ENCODE measurements around the gene SNCAIP. TPM values are rescaled to one million over a fixed set of nuclear protein-coding genes. Genes with fewer than 3 reads are reported as not detected.

SNCAIP gene
- polyA plus RNA-seq, 3 donors, result 24.7 to 28.8 (median 24.9) TPM

DNA sequence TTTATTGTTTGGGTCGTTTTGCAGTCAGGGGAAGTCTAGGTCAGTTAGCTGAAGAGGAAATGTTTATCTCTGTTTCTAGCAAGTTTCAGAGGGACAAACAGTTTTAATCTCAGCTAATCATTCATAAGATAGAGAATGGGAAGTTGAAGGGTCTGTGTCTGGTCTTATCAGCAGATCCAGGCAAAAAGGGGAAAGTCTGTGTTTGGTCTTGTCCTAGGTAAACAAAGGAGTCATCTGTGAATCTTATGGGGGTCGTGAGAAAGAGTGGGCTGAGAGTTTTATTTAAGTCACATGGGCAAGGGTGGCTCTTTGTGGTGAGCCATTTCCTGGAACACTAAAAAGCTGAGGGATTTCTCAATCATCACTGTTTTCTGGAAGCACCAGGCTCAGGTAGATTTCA lies 5.6 kb upstream of the SNCAIP start:
- no peak for DNase-seq (ENCODE audit: extremely low read depth in 1 of 11, low read depth in 9 of 11, low spot score in 4 of 11)

DNA sequence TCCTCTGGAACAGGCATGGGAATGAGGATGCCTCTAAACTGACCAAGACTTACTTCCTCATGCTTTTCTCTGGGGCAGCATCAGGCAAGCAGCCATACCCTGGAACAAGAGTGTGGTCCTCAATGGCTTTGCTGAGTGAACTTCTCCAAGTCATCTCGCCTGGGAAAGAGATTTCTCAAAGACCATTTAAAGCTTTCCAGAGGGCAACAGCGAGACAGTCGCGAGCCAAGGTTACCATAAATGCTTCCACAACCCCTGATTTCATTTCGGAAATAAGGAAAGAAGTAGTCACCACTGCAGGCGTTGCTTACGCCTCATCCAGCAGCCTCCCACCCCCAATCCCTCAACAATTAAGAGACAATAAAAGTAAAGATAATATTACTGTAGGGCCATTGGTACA lies 1.1 kb upstream of the SNCAIP start:
- DNase-seq (ENCODE audit: extremely low read depth in 1 of 11, low read depth in 9 of 11, low spot score in 4 of 11), result no peak

DNA sequence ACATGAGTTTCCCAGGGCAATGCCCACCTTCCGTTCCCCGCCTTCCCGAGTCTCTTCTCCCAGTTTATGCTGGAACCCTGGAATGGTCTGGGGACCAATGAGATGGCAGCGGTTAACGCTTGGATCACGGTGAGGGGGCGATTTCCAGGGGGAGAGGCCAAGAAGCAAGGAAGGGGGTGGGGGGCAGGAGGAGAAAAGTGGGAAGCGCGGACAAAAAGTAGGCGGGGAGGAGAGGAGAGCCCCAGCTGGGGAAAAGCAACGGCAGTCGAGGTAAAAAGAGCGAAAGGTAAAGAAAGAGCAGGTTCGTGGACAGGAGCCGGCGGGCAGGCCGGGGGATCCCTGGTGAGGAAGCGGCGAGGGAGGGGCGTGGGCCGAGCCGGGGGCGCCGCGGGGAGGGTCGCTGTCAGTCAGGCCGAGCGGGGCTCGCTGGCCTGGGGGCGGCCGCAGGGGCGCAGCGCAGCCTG lies 508 bp upstream of the SNCAIP start:
- no peak for DNase-seq (ENCODE audit: extremely low read depth in 1 of 11, low read depth in 9 of 11, low spot score in 4 of 11)

GRCh38 chr5:122312591-122313406 lies 762 bp downstream of the SNCAIP start:
- no peak for DNase-seq (ENCODE audit: extremely low read depth in 1 of 11, low read depth in 9 of 11, low spot score in 4 of 11)

- DNase-seq (ENCODE audit: extremely low read depth in 1 of 11, low read depth in 9 of 11, low spot score in 4 of 11), result no peak
These were observed 2.0 kb downstream of the SNCAIP start for GRCh38 chr5:122314036-122314435.

GRCh38 chr5:122315521-122315920 lies 3.5 kb downstream of the SNCAIP start:
- DNase-seq (ENCODE audit: extremely low read depth in 1 of 11, low read depth in 9 of 11, low spot score in 4 of 11), result no peak

DNA sequence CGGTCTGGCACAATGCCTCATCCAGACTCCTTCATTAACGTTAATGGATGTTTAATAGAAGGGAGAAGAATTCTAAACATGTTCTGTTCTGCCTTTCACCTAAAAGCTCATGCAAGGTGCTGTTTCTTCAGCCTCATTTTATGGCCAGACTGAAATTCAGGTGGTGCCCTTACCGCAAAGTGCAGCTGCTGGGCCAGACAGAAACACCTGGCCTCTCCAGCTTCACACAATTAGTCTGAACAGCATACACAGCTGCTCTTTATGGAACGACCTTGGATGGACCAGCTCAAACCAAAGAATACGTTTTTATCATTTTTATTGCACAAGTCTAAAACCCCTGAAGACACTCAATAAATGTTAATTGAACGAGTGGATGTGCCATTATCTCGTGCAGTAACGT lies 4.6 kb downstream of the SNCAIP start:
- DNase-seq (ENCODE audit: extremely low read depth in 1 of 11, low read depth in 9 of 11, low spot score in 4 of 11), result no peak

DNA sequence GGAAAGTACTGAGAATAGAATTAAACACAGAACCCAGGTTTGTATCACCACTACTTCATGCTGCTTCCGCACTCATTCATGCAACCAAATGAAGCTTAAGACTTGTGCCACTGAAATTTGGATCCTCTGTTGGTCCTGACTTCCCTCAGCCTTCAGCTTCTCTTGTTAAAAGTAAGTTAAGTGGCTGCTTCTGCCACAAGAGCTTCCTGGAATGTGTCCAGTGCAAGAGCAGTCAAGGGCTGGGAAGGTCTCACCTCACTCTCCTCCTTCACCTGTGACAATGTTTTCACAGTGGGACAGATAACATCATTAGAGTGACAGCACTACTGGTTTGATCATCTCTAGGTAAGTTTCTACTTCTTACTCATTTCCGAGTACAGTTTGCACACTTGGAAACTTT lies 7.9 kb downstream of the SNCAIP start:
- DNase-seq (ENCODE audit: extremely low read depth in 1 of 11, low read depth in 9 of 11, low spot score in 4 of 11), result no peak

- DNase-seq (ENCODE audit: extremely low read depth in 1 of 11, low read depth in 9 of 11, low spot score in 4 of 11), result no peak
These were observed 9.9 kb downstream of the SNCAIP start for GRCh38 chr5:122321921-122322320.

- DNase-seq (ENCODE audit: extremely low read depth in 1 of 11, low read depth in 9 of 11, low spot score in 4 of 11), result peak in 5 of 11 donors; percentile 43 to 75 (median 66)
These were observed 10.9 kb downstream of the SNCAIP start for GRCh38 chr5:122322801-122323548.

DNA sequence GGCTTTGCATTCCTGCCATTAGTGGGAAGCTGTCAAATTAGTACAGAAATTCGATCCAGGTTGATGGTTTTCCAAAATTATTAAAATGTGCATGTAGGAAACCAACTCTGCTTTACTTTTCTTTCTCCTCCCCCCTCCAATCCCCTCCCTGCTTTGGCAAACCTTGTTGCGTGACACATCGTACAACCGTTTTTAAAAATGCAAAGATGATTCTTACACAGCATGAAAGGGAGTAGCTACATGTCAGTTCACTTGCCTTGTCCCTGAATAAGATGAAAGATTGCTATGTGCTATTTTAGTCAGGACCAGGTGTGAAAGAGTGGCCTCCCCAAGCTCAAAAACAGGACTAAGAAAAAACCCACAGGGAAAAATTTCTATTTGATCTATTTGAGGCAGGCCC lies 11.7 kb downstream of the SNCAIP start:
- DNase-seq (ENCODE audit: extremely low read depth in 1 of 11, low read depth in 9 of 11, low spot score in 4 of 11), result no peak

GRCh38 chr5:122327110-122327509 lies 15.1 kb downstream of the SNCAIP start:
- no peak for DNase-seq (ENCODE audit: extremely low read depth in 1 of 11, low read depth in 9 of 11, low spot score in 4 of 11)

- DNase-seq (ENCODE audit: extremely low read depth in 1 of 11, low read depth in 9 of 11, low spot score in 4 of 11), result no peak
These were observed 18.8 kb downstream of the SNCAIP start for GRCh38 chr5:122330881-122331280.

DNA sequence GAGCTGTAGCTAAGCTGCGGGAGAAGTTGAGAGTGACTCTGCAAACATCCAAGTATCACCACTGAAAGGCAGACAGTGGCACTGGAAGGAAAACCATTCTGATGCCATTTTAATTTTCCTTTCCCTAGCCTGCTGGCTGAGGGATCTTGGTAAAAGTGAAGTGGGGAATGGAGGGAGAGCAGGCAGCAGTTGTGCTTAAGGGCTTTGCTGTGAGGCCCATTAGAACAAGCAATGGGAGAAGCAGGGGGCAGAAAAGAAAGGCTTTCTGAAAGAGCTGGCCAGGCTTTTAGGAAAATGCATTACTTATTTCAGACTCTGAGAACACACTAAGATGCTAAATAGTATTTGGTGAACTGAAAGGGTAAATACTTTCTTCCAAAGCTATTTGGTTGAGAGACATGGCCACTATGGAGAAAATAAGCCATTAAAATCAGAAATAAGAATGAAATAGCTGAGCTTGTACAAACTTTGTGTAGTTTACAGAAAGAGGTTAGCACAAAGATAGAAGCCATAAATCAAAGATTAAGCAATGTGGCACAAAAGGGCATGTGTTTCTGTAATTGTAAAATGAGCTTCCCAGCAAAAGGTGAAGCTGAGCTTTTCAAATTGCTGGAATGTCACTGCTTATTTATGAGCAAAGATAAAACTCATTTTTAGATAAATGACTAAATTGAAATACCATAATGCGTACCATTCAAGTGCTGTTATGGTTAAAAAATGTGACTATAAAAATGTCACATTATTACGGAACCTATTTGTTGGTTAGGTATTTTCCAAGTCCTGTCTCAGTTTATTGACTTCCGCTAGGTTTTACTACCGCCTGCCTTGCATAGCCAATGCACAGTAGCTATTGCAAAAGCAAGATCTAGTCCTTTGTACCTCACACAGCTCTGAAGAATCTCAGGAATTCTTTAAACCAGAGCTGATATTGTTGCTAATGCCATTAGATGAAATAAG lies 20.8 kb downstream of the SNCAIP start:
- no peak for DNase-seq (ENCODE audit: extremely low read depth in 1 of 11, low read depth in 9 of 11, low spot score in 4 of 11)

DNA sequence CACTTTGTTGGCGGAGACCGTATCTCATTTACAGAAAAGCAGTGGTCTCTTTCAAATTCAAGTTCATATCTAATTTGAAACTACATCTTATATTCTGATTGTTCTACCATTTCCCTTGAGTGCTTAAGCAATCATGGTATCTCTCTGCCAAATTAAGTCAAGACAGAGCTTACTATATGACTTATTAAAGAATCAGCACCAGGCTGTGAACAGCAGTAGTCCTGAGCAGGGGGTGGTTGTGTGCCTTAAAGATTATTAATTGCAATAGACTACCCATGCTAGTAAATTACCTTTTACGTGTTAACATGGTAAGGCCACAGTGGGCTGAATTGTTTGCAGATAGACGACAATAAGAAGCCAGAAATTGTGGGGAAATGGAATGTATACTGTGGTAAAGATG lies 21.5 kb downstream of the SNCAIP start:
- DNase-seq (ENCODE audit: extremely low read depth in 1 of 11, low read depth in 9 of 11, low spot score in 4 of 11), result no peak

DNA sequence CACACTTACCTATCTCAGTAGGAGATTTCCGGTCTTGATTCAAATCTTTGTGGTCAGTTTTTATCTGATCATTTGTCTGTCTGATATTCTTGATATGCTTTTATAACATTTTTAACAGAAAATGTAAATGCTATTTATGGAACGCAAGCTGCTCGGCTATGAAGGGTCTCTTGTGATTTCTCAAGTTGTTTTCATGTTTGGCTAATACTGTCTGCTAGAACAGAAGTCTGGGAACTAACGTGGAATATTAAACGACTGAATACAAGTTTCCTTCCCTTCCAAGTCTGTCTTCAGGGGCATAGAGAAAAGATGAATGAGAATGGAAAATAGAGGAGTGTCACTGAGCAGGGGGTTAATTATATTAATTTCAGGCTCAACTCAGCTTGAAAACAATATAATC lies 27.6 kb downstream of the SNCAIP start:
- DNase-seq (ENCODE audit: extremely low read depth in 1 of 11, low read depth in 9 of 11, low spot score in 4 of 11), result no peak

DNA sequence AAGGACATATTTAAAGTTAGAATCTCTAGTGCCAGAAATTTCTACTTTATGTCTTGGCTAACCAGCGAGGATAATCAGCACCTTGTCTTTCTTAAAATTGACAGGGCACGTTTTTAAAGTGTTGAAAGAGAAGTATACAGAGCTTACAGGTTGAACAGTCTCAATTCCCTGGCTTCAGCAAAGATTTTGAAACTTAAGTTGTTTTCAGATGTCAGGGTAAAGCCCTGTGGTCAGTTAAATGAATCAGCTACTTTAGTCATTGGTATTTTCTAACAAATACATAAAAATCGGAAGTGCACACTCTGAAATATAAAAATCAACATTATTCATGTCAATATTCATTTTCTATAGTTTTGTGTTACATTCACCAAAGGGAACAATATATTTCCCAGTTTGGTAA lies 29.1 kb downstream of the SNCAIP start:
- no peak for DNase-seq (ENCODE audit: extremely low read depth in 1 of 11, low read depth in 9 of 11, low spot score in 4 of 11)

DNA sequence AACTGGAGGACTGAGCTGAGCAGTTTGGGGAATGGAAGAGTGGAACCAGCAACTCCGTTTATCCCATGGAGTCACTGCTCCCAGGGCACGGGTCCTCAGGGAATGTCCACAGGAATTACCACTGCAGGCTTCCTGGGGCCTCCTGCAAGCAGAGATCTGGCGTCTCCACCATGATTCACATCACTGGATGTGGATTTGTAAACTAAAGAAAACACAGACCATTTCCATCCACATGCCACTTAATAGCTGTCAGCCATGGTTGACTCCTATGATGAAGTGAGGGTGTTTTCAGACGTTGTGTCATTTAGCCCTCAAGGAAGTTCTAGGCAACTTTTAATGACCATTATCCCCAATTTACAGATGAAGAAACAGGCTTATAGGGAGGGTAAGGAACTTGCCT lies 30.2 kb downstream of the SNCAIP start:
- DNase-seq (ENCODE audit: extremely low read depth in 1 of 11, low read depth in 9 of 11, low spot score in 4 of 11), result no peak

GRCh38 chr5:122346897-122347581 lies 35.0 kb downstream of the SNCAIP start:
- no peak for DNase-seq (ENCODE audit: extremely low read depth in 1 of 11, low read depth in 9 of 11, low spot score in 4 of 11)

Data from renal cortex interstitium (tissue), 11 donors.